Tibial nerve (tissue), 4 donors: ENCODE measurements around the gene KLHL42. TPM values are rescaled to one million over a fixed set of nuclear protein-coding genes. Genes with fewer than 3 reads are reported as not detected.
A peak's percentile ranks its signal among the peaks of the same experiment; 100 is the strongest.

Experiments used
- DNase-seq, 2 donors: peaks; one replicate each; pipeline ENCODE4 v3.0.0-alpha.2; 2019; ENCODE audit warnings: low spot score in 2 of 2
- H3K27ac ChIP-seq, 4 donors: fragments of 200-600 bp; sonication (generic) in 3 of 4; one replicate each; pipeline ENCODE4 v1.5.1; 2017 to 2019; ENCODE audit warnings: mild to moderate bottlenecking in 1 of 4
- H3K27me3 ChIP-seq, 2 donors: fragments of 200-600 bp; sonication (generic) in 1 of 2; one replicate each; pipeline versions ENCODE4 v1.5.1 to v1.6.0; 2017 to 2019
- H3K36me3 ChIP-seq, 3 donors: fragments of 200-600 bp; sonication (generic); one replicate each; pipeline ENCODE4 v1.5.1; 2018 to 2019
- H3K4me1 ChIP-seq, 4 donors: fragments of 200-600 bp; sonication (generic) in 3 of 4; one replicate each; pipeline ENCODE4 v1.5.1; 2017 to 2019
- H3K4me3 ChIP-seq, 4 donors: fragments of 200-600 bp; sonication (generic) in 3 of 4; one replicate each; pipeline ENCODE4 v1.5.1; 2017 to 2019; ENCODE audit warnings: mild to moderate bottlenecking in 1 of 4, moderate library complexity in 1 of 4
- H3K9me3 ChIP-seq, 4 donors: fragments of 200-600 bp; sonication (generic) in 3 of 4; one replicate each; pipeline ENCODE4 v1.5.1; 2017 to 2019
- EP300 ChIP-seq, 2 donors: sonication (generic); formaldehyde crosslinking; IDR thresholded peaks; one replicate each; pipeline ENCODE4 v1.6.1; 2017; ENCODE audit warnings: antibody characterized with exemption in 2 of 2, mild to moderate bottlenecking in 1 of 2
- POLR2A ChIP-seq, 2 donors: fragments of 450-650 bp; IDR thresholded peaks; one replicate each; pipeline ENCODE4 v1.6.1; 2017; ENCODE audit warnings: antibody characterized with exemption in 2 of 2, mild to moderate bottlenecking in 2 of 2, moderate library complexity in 2 of 2
- WGBS, 2 donors: methylation state at CpG; one replicate each; pipeline ENCODE4 v1.1.5; 2018; 5-methylcytosine and 5-hydroxymethylcytosine counted together
- total RNA-seq, 4 donors: library from RNA; depleted of rRNA; stranded (reverse); fragments of >200 nt; gene quantifications; one replicate each; pipeline ENCODE4 v1.1.0, GENCODE V29; 2016
- TF ChIP-seq, protein P1 (sequence below), 5 experiments: fragments of 200-600 bp in 3 of 5; fragments of 450-650 bp in 2 of 5; sonication (generic) in 3 of 5; IDR thresholded peaks; one replicate each; pipeline ENCODE4 v1.5.1; 2016 to 2019; ENCODE audit warnings: antibody characterized with exemption in 5 of 5, mild to moderate bottlenecking in 3 of 5, moderate library complexity in 2 of 5

KLHL42 gene
- total RNA-seq, 4 donors from 2014 or later: 35.2 to 49.2 (median 42.2) TPM

DNA sequence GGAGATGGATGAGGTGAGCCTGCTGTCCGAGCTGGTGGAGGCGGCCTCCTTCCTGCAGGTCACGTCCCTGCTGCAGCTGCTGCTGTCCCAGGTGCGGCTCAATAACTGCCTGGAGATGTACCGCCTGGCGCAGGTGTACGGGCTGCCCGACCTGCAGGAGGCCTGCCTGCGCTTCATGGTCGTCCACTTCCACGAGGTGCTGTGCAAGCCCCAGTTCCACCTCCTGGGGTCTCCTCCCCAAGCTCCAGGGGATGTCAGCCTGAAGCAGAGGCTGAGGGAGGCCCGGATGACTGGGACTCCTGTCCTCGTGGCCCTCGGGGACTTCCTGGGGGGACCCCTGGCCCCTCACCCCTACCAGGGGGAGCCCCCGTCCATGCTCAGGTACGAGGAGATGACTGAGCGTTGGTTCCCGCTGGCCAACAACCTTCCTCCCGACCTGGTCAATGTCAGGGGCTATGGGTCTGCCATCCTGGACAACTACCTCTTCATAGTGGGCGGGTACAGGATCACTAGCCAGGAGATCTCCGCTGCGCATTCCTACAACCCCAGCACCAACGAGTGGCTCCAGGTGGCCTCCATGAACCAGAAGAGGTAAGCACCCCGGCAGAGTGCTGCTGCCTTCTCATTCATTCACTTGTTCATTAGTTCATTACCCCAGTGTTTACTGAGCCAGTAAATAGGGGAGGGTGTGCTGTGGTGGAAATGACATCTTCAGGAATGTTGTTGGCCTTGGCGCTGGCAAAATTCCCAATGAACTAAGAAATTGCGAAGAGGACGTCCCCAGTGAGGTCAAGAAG lies 777 bp downstream of the KLHL42 start:
- H3K27ac ChIP-seq: peak overlapping the region; percentile 80 to 96 (median 89)

DNA sequence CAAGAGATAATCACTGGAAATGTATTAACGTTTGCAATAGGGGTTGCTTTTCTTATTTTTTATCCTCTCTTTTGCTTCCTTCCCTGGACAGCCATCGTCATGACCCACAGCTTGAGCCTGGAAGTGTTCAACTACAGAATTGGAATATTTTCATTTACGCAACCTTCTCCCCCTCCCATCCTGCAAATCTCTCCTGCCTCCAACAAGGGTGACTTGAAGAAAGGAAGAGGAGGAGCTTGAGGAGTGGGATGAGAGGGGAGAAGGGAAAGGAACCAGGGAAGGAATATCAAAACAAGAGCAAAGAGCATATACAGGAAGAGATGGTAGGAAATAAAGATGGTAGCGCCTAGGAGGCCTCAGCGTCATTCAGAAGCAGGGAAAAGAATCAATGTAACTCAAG lies 1.6 kb downstream of the KLHL42 start:
- Histone ChIP-seq H3K4me1 (peaks cover 0 to 51% (median 10%) of the 10 kb centered on the region in 4 donors), H3K27me3 (no peaks in the 10 kb centered on the region), H3K36me3 (peaks cover 0 to 5% (median 0%) of the 10 kb centered on the region in 3 donors), H3K27ac (peak overlapping the region in 2 of 4 donors; percentile 96), H3K9me3 (no peaks in the 10 kb centered on the region), H3K4me3 (peak overlapping the region in 3 of 4 donors; percentile 56 to 90 (median 73))
- TF ChIP-seq POLR2A (IDR thresholded peaks at IDR 0.05) (no peak), EP300 (IDR thresholded peaks at IDR 0.05) (no peak)
- TF ChIP-seq, protein P1, sequence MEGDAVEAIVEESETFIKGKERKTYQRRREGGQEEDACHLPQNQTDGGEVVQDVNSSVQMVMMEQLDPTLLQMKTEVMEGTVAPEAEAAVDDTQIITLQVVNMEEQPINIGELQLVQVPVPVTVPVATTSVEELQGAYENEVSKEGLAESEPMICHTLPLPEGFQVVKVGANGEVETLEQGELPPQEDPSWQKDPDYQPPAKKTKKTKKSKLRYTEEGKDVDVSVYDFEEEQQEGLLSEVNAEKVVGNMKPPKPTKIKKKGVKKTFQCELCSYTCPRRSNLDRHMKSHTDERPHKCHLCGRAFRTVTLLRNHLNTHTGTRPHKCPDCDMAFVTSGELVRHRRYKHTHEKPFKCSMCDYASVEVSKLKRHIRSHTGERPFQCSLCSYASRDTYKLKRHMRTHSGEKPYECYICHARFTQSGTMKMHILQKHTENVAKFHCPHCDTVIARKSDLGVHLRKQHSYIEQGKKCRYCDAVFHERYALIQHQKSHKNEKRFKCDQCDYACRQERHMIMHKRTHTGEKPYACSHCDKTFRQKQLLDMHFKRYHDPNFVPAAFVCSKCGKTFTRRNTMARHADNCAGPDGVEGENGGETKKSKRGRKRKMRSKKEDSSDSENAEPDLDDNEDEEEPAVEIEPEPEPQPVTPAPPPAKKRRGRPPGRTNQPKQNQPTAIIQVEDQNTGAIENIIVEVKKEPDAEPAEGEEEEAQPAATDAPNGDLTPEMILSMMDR (IDR thresholded peaks at IDR 0.05): no peak
- 33 to 45% methylated on average over 5 of the region's 5 CpGs for WGBS, 2 donors
- no peak for DNase-seq

More for the DNA sequence above, 777 bp downstream of the KLHL42 start:
- Histone ChIP-seq H3K36me3 (peaks cover 0 to 5% (median 0%) of the 10 kb centered on the region in 3 donors), H3K27me3 (no peaks in the 10 kb centered on the region), H3K4me3 (peak overlapping the region; percentile 56 to 90 (median 76)), H3K4me1 (peaks cover 0 to 51% (median 10%) of the 10 kb centered on the region in 4 donors), H3K9me3 (no peaks in the 10 kb centered on the region)
- DNase-seq: peak in 1 of 2 donors; percentile 52
- 12 to 18% methylated on average over 15 to 22 of the region's 27 CpGs for WGBS, 2 donors
- no peak for TF ChIP-seq POLR2A (IDR thresholded peaks at IDR 0.05)
- peak in 1 of 2 donors; percentile 36 for TF ChIP-seq EP300 (IDR thresholded peaks at IDR 0.05)
- TF ChIP-seq, protein P1 (IDR thresholded peaks at IDR 0.05): no peak

DNA sequence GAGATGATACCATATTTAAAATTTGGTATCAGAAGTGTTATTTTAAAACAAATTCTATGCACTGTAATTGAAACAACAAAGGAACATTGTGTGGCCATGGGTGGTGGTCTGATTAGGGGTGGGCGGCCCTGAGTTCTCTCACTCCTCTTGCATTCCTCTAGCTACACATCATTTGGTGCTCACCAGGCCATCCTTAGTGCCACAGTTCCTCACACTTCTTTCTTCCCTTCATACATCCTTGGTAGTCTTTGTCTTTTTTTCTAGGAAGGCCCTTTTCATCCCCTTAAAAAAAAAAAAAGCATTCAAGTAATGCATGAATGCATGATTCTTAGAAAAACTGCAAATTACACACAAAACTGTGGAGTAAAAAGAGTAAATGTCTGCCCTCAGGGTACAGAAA lies 2.4 kb downstream of the KLHL42 start:
- WGBS, 2 donors: 56 to 57% methylated on average over 1 of the region's 1 CpG
- Histone ChIP-seq H3K9me3 (no peaks in the 10 kb centered on the region), H3K4me3 (peak overlapping the region in 1 of 4 donors; percentile 90), H3K4me1 (peaks cover 0 to 51% (median 10%) of the 10 kb centered on the region in 4 donors), H3K27ac (peak overlapping the region in 2 of 4 donors; percentile 96), H3K36me3 (peaks cover 0 to 5% (median 0%) of the 10 kb centered on the region in 3 donors), H3K27me3 (no peaks in the 10 kb centered on the region)
- no peak for TF ChIP-seq EP300 (IDR thresholded peaks at IDR 0.05)
- no peak for TF ChIP-seq POLR2A (IDR thresholded peaks at IDR 0.05)
- TF ChIP-seq, protein P1 (IDR thresholded peaks at IDR 0.05): no peak
- no peak for DNase-seq

DNA sequence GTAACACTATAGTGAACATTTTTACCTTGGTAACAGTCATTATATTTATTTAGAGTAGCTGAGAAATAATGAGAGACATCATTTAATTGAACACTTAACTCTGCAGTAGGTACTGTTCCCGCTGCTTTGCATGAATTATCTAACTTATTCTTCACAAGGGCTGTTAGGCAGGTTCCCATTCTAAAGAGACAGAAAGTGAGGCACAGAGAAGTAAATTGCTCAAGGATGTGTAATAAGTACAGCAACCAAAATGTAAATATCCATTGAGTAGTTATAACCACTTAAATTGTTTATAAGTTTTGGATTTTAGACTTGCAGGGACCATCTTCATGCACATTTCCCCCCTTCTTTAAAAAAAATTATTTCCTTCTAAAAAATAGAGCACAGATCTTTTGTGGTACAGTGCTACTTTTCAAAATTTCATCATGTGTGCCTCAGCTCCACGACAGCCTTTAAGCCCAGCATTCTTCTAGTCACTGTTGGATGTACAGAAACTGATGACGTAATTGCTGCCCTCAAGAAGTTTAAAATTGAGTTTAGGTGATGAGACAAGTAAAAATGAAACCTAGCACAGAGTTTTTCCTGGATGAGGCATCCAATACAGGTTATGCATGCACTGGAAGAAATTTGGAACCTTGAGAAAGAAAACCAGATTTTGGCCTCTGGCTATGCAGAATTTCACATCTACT lies 6.0 kb downstream of the KLHL42 start:
- 84 to 87% methylated on average over 3 of the region's 3 CpGs for WGBS, 2 donors
- TF ChIP-seq POLR2A (IDR thresholded peaks at IDR 0.05) (no peak), EP300 (IDR thresholded peaks at IDR 0.05) (no peak)
- TF ChIP-seq, protein P1 (IDR thresholded peaks at IDR 0.05): no peak
- peaks cover 0 to 37% (median 8%) of the 10 kb centered on the region in 4 donors for H3K4me1 ChIP-seq
- no peaks in the 10 kb centered on the region for H3K27me3 ChIP-seq
- H3K36me3 ChIP-seq: peaks cover 0 to 5% (median 0%) of the 10 kb centered on the region in 3 donors
- H3K4me3 ChIP-seq: no peak overlapping the region
- no peak overlapping the region for H3K27ac ChIP-seq
- DNase-seq: no peak
- no peaks in the 10 kb centered on the region for H3K9me3 ChIP-seq
